Stimulated activated CD8-positive, alpha-beta memory T cell treated with anti-CD3 and anti-CD28 coated beads, Interleukin-2, amount 100 ng/mL, for 48 hours (primary cell): Measurements from ENCODE around the gene TSPAN32.
"Not testable (repeated sequence)": the region's sequence is repeated elsewhere in the genome, so short reads cannot be mapped to it uniquely, and the experiment has no call there.

Source experiments
- DNase-seq, 2 donors: peaks; one replicate each; pipeline ENCODE4 v3.0.0-alpha.2; 2020; ENCODE audit warnings: low read depth in 2 of 2

Gene TSPAN32

GRCh38 chr11:2363577-2364370 lies 62.0 kb downstream of the TSPAN32 start:
- DNase-seq: no peak

GRCh38 chr11:2364386-2364785 lies 62.6 kb downstream of the TSPAN32 start:
- not testable (repeated sequence) for DNase-seq

- DNase-seq: no peak
These were observed 63.9 kb downstream of the TSPAN32 start for GRCh38 chr11:2365571-2366210.

GRCh38 chr11:2366276-2366675 lies 64.5 kb downstream of the TSPAN32 start:
- DNase-seq: no peak

GRCh38 chr11:2366733-2367132 lies 64.9 kb downstream of the TSPAN32 start:
- no peak for DNase-seq

- no peak for DNase-seq
These were observed 65.7 kb downstream of the TSPAN32 start for GRCh38 chr11:2367266-2368160.
